Measurements from ENCODE around the gene RNF182. TPM values are rescaled to one million over a fixed set of nuclear protein-coding genes. Genes with fewer than 3 reads are reported as not detected.
"Not testable (repeated sequence)": the region's sequence is repeated elsewhere in the genome, so short reads cannot be mapped to it uniquely, and the experiment has no call there.

Gene RNF182
- 0.13 TPM in 1 of 2 replicates, not detected in the other for total RNA-seq

GRCh38 chr6:13924949-13925881, at the start of gene RNF182:
TSS of gene RNF182 (plus strand) at chr6:13924952. CDS start at chr6:13977120, 52,168 bp downstream.
- Histone ChIP-seq H3K36me3 (ENCODE audit: control insufficient read depth, insufficient read depth, low read length) (no peaks in the 10 kb centered on the region), H3K4me3 (ENCODE audit: low read depth, low read length) (peak within 1 kb of the TSS; percentile 18), H3K27me3 (ENCODE audit: control insufficient read depth, insufficient read depth, low read length) (peaks cover 30% of the 10 kb centered on the region)
- no peak for TF ChIP-seq CTCF (IDR thresholded peaks at IDR 0.05; ENCODE audit: insufficient read depth, low read length, severe bottlenecking)
- FAIRE-seq = no peak
- no peak for DNase-seq (ENCODE audit: low read depth)

GRCh38 chr6:13877051-13877450, 47.7 kb upstream of the RNF182 start:
- Histone ChIP-seq H3K36me3 (ENCODE audit: control insufficient read depth, insufficient read depth, low read length) (no peaks in the 10 kb centered on the region), H3K27me3 (ENCODE audit: control insufficient read depth, insufficient read depth, low read length) (no peaks in the 10 kb centered on the region), H3K4me3 (ENCODE audit: low read depth, low read length) (no peak overlapping the region)
- TF ChIP-seq CTCF (IDR thresholded peaks at IDR 0.05; ENCODE audit: insufficient read depth, low read length, severe bottlenecking) = no peak
- no peak for FAIRE-seq
- peak; percentile 60 for DNase-seq (ENCODE audit: low read depth)

- H3K27me3 ChIP-seq (ENCODE audit: control insufficient read depth, insufficient read depth, low read length); DNase-seq (ENCODE audit: low read depth); FAIRE-seq; H3K36me3 ChIP-seq (ENCODE audit: control insufficient read depth, insufficient read depth, low read length); H3K4me3 ChIP-seq (ENCODE audit: low read depth, low read length): not testable (repeated sequence)
These were observed 44.6 kb upstream of the RNF182 start for GRCh38 chr6:13880061-13880663.

- no peak for TF ChIP-seq CTCF (IDR thresholded peaks at IDR 0.05; ENCODE audit: insufficient read depth, low read length, severe bottlenecking)
- Histone ChIP-seq H3K27me3 (ENCODE audit: control insufficient read depth, insufficient read depth, low read length) (no peaks in the 10 kb centered on the region), H3K4me3 (ENCODE audit: low read depth, low read length) (no peak overlapping the region), H3K36me3 (ENCODE audit: control insufficient read depth, insufficient read depth, low read length) (no peaks in the 10 kb centered on the region)
- DNase-seq (ENCODE audit: low read depth) (no peak), FAIRE-seq (no peak)
These were observed 43.1 kb upstream of the RNF182 start for GRCh38 chr6:13881621-13882165.

GRCh38 chr6:13883966-13884365, 40.8 kb upstream of the RNF182 start:
- TF ChIP-seq CTCF (IDR thresholded peaks at IDR 0.05; ENCODE audit: insufficient read depth, low read length, severe bottlenecking) = no peak

GRCh38 chr6:13884397-13884796, 40.4 kb upstream of the RNF182 start:
- DNase-seq (ENCODE audit: low read depth) (no peak), FAIRE-seq (no peak)
- no peak for TF ChIP-seq CTCF (IDR thresholded peaks at IDR 0.05; ENCODE audit: insufficient read depth, low read length, severe bottlenecking)
- Histone ChIP-seq H3K36me3 (ENCODE audit: control insufficient read depth, insufficient read depth, low read length) (no peaks in the 10 kb centered on the region), H3K4me3 (ENCODE audit: low read depth, low read length) (no peak overlapping the region), H3K27me3 (ENCODE audit: control insufficient read depth, insufficient read depth, low read length) (no peaks in the 10 kb centered on the region)

More at GRCh38 chr6:13883966-13884365, 40.8 kb upstream of the RNF182 start:
- DNase-seq (ENCODE audit: low read depth) (no peak), FAIRE-seq (no peak)
- H3K27me3 ChIP-seq (ENCODE audit: control insufficient read depth, insufficient read depth, low read length) = no peaks in the 10 kb centered on the region
- no peak overlapping the region for H3K4me3 ChIP-seq (ENCODE audit: low read depth, low read length)
- H3K36me3 ChIP-seq (ENCODE audit: control insufficient read depth, insufficient read depth, low read length) = no peaks in the 10 kb centered on the region
